HPDE6-E6E7 (cell line): ENCODE data around the gene CLPX.
"Not testable (repeated sequence)": the region's sequence is repeated elsewhere in the genome, so short reads cannot be mapped to it uniquely, and the experiment has no call there.

Experiments
- DNase-seq: peaks from one replicate; pipeline ENCODE4 v3.0.0; 2011; ENCODE audit warnings: missing footprints; ENCODE audit errors: extremely low spot score

CLPX gene

DNA sequence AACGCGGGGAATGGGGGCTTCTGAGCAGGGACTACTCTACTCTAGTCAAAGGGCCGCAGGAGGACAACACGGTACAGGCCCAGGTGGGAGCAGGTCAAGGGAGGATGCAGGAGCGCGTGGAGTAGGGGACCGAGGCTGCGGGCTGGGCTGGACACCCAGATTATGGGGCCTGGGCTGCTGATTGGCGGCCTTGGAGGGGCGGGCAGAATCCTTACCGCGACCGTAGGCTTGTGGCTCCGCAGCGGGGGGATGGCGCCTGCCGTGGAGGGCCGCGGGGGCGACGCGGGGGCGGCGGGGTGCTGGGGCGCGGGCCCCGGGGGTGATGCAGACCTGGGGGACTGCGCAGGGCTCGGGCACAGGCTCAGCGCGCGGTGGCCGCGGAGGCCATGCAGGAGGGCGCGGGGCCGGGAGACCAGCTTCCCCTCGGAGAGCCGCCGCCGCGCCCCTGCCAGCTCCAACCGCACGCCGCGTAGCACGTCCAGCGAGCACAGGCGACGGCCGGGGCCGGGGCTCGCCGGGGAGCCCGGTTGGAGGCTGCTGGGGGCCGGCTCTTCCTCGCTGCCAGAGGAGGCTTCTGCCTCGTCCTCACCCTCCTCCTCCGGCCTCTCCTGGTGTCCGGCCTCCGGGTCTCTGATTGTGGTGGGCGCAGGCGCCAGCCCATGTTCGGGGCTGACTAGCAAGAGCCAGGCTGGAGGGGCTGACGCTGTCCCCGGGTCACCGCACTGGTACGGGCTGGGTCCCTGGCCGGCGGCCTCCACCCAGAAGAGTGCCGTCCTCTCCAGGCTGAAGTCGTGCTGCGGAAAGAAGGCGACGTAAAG is 83.0 kb downstream of the CLPX start:
- no peak for DNase-seq

DNA sequence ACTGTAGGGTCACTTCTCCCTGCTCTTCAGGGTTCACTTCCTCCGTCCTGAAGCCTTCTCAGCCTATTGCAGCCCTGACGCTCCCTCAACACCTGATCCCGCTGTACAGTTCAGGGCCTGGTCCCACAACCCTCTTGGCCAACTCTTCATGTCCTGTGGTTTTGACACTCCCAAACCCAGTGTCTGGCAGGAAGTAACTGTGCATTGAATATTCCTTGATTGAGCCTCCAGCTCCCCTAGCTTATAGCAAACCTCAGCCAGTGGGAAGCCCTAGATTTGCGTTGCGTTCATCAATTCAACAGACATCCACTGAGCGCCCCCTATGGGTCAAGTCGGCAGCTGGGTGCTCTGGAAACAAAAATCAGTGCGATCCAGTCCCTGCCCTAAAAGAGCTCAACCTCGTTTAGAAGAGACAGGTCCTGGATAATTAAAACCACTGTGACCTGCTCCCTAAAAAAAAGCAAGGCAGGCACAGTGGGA is 83.7 kb downstream of the CLPX start:
- no peak for DNase-seq

DNA sequence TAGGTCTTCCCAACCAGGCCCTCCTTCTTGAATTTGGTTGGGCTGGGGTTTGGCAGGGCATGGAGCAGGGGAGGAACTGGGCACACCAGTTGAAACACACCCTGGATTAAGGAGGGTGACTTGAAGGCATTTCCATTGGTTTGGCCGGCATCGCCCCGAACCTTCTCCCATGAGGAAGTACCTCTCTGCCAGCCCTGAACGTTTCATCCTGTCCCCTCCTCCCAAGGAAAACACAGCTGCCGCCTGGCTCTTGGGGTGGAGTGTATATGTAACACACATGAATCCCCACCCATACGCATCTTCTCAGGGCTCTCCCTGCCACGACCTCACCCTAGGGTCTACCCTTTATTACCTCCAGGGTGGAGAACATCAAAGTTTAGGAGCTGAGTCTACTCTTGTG is 84.7 kb downstream of the CLPX start:
- no peak for DNase-seq

DNA sequence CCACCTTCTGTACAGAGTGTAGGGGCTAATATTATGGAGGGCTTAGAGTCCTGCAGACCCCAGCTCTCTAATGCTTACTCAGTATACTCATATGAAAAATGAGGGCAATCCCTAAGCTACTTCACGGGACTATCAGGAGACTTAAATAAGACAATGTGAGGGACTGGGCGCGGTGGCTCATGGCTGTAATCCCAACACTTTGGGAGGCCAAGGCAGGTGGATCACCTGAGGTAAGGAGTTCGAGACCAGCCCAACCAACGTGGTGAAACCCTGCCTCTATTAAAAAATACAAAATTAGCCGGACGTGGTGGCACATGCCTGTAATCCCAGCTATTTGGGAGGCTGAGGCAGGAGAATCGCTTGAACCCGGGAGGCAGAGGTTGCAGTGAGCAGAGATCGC is 85.3 kb downstream of the CLPX start:
- DNase-seq = not testable (repeated sequence)

DNA sequence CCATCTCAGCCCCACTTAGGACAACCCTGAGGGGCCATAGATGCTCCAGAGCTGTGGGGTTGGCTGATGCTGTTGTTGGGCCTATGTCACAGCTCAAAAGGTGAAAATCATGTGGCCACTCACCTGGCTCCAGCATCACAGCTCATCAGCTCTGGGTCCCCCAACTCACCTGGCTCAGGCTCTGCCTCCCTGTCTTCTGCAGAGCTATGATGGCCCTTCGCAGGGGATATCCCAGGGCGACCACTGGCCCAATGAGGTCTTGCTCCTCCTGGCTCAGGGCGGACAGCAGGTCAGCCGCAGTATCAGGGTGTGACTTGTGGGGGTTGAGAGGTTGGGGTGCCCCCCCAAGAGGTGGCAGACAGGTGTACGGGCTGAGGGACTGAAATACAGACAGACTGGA is 85.8 kb downstream of the CLPX start:
- no peak for DNase-seq
